Endodermal cell (in vitro differentiated cells): ENCODE data around the gene RELL1. TPM values are rescaled to one million over a fixed set of nuclear protein-coding genes. Genes with fewer than 3 reads are reported as not detected.

Experiments
- DNase-seq: peaks from one replicate; pipeline ENCODE4 v3.0.0-alpha.2; 2017
- H3K27ac ChIP-seq: 2 replicates; pipeline ENCODE4 v1.5.1; 2013; ENCODE audit warnings: mild to moderate bottlenecking, low read depth, low read length, moderate library complexity
- H3K27me3 ChIP-seq: 2 replicates; pipeline ENCODE4 v1.6.1; 2013; ENCODE audit warnings: mild to moderate bottlenecking, low read length, moderate library complexity; ENCODE audit not compliant: insufficient read depth, control insufficient read depth, poor library complexity, severe bottlenecking
- H3K36me3 ChIP-seq: 2 replicates; pipeline ENCODE4 v1.7.0; 2013; ENCODE audit warnings: mild to moderate bottlenecking, low read length, moderate library complexity; ENCODE audit not compliant: control insufficient read depth, insufficient read depth
- H3K4me1 ChIP-seq: one replicate; pipeline ENCODE4 v1.7.0; 2013; ENCODE audit warnings: low read length; ENCODE audit not compliant: control insufficient read depth, insufficient read depth
- H3K4me3 ChIP-seq: 2 replicates; pipeline ENCODE4 v1.5.1; 2013; ENCODE audit warnings: mild to moderate bottlenecking, low read length, moderate library complexity
- H3K9ac ChIP-seq: 2 replicates; pipeline ENCODE4 v1.6.1; 2013; ENCODE audit warnings: mild to moderate bottlenecking, low read length, moderate library complexity; ENCODE audit not compliant: poor library complexity, severe bottlenecking; ENCODE audit errors: extremely low read depth
- H3K9me3 ChIP-seq: 2 replicates; pipeline ENCODE4 v1.6.1; 2013; ENCODE audit warnings: mild to moderate bottlenecking, low read length, moderate library complexity; ENCODE audit not compliant: control insufficient read depth
- H3K27ac Mint-ChIP-seq: 2 replicates; pipeline ENCODE4 v1.8.0; 2020; ENCODE audit warnings: mixed read lengths
- H3K27me3 Mint-ChIP-seq: 2 replicates; pipeline ENCODE4 v1.8.0; 2021; ENCODE audit warnings: mild to moderate bottlenecking, mixed read lengths; ENCODE audit not compliant: insufficient read depth
- H3K36me3 Mint-ChIP-seq: 2 replicates; pipeline ENCODE4 v1.8.0; 2020; ENCODE audit warnings: low read depth, mixed read lengths
- H3K4me1 Mint-ChIP-seq: 2 replicates; pipeline ENCODE4 v1.8.0; 2020; ENCODE audit warnings: mixed read lengths
- H3K4me3 Mint-ChIP-seq: 2 replicates; pipeline ENCODE4 v1.8.0; 2020; ENCODE audit warnings: mild to moderate bottlenecking, moderate library complexity, mixed read lengths
- H3K9me3 Mint-ChIP-seq: 2 replicates; pipeline ENCODE4 v1.8.0; 2020; ENCODE audit warnings: mild to moderate bottlenecking, mixed read lengths
- CTCF ChIP-seq: fragments of 200-600 bp; sonication (generic); conservative IDR thresholded peaks from 2 replicates; pipeline ENCODE4 v1.5.0; 2021; ENCODE audit warnings: antibody characterized with exemption, mild to moderate bottlenecking
- WGBS, 2 experiments: methylation state at CpG; one replicate each; pipeline versions ENCODE4 v1.1.5 to v1.1.7; 2013; ENCODE audit warnings: missing lambda C conversion rate in 2 of 2, mixed read lengths in 1 of 2; ENCODE audit not compliant: insufficient coverage in 1 of 2, insufficient read length in 1 of 2; 5-methylcytosine and 5-hydroxymethylcytosine counted together
- total RNA-seq, 2 donors: library from RNA; stranded (reverse); fragmentation: NEBNext Ultra II Directional in 1 of 2; extraction: Animal tissue kit (Norgen Biotek cat#: 25700) in 1 of 2; gene quantifications; 2 replicates in 1 of 2; 3 replicates in 1 of 2; pipeline ENCODE4 v1.2.1, GENCODE V29; 2021

RELL1 gene
- total RNA-seq, 2 donors from 2014 or later, result 12.1 to 12.3 TPM

GRCh38 chr4:37662251-37662650 is 23.9 kb downstream of the RELL1 start:
- 18% methylated on average over 1 of the region's 1 CpG; no CpG with 5 or more reads in 1 of the 2 experiments for WGBS, 2 experiments
- Mint-ChIP-seq H3K27me3 (no peaks in the 10 kb centered on the region), H3K36me3 (peaks cover 5% of the 10 kb centered on the region), H3K4me3 (no peak overlapping the region), H3K9me3 (peaks cover 9% of the 10 kb centered on the region), H3K27ac (no peak overlapping the region), H3K4me1 (peaks cover 69% of the 10 kb centered on the region)
- Histone ChIP-seq H3K36me3 (peaks cover 5% of the 10 kb centered on the region), H3K9me3 (peaks cover 9% of the 10 kb centered on the region), H3K4me1 (peaks cover 21% of the 10 kb centered on the region), H3K27me3 (no peaks in the 10 kb centered on the region), H3K4me3 (no peak overlapping the region), H3K9ac (no peak overlapping the region), H3K27ac (peak overlapping the region; percentile 50)
- DNase-seq, result no peak
- no peak for TF ChIP-seq CTCF

GRCh38 chr4:37661772-37662171 is 24.4 kb downstream of the RELL1 start:
- WGBS, 2 experiments, result 79% methylated on average over 3 of the region's 3 CpGs; no CpG with 5 or more reads in 1 of the 2 experiments
- Histone ChIP-seq H3K27ac (no peak overlapping the region), H3K9me3 (peaks cover 14% of the 10 kb centered on the region), H3K9ac (no peak overlapping the region), H3K36me3 (peaks cover 5% of the 10 kb centered on the region), H3K27me3 (no peaks in the 10 kb centered on the region), H3K4me1 (peaks cover 21% of the 10 kb centered on the region), H3K4me3 (no peak overlapping the region)
- Mint-ChIP-seq H3K4me1 (peaks cover 67% of the 10 kb centered on the region), H3K27ac (peak overlapping the region; percentile 19), H3K9me3 (peaks cover 11% of the 10 kb centered on the region), H3K4me3 (no peak overlapping the region), H3K27me3 (no peaks in the 10 kb centered on the region), H3K36me3 (peaks cover 7% of the 10 kb centered on the region)
- TF ChIP-seq CTCF, result no peak
- DNase-seq, result no peak

- no peak for DNase-seq
- Histone ChIP-seq H3K27ac (no peak overlapping the region), H3K9me3 (peaks cover 32% of the 10 kb centered on the region), H3K27me3 (no peaks in the 10 kb centered on the region), H3K4me1 (peaks cover 17% of the 10 kb centered on the region), H3K4me3 (no peak overlapping the region), H3K36me3 (peaks cover 5% of the 10 kb centered on the region), H3K9ac (no peak overlapping the region)
- peaks cover 27% of the 10 kb centered on the region for H3K9me3 Mint-ChIP-seq
- H3K27me3 Mint-ChIP-seq, result no peaks in the 10 kb centered on the region
- H3K27ac Mint-ChIP-seq, result no peak overlapping the region
- WGBS, 2 experiments, result 85 to 92% methylated on average over 2 to 3 of the region's 3 CpGs
- no peak for TF ChIP-seq CTCF
- H3K36me3 Mint-ChIP-seq, result peaks cover 12% of the 10 kb centered on the region
- peaks cover 47% of the 10 kb centered on the region for H3K4me1 Mint-ChIP-seq
- no peak overlapping the region for H3K4me3 Mint-ChIP-seq
Measured at GRCh38 chr4:37659696-37660095, 26.5 kb downstream of the RELL1 start.
